Transverse colon (tissue), 4 donors: ENCODE measurements around the gene NBPF19.
"Not testable (repeated sequence)": the region's sequence is repeated elsewhere in the genome, so short reads cannot be mapped to it uniquely, and the experiment has no call there.

ENCODE experiments used
- POLR2A ChIP-seq: fragments of 450-650 bp; IDR thresholded peaks from one replicate; pipeline ENCODE4 v1.6.1; 2016; ENCODE audit warnings: antibody characterized with exemption, mild to moderate bottlenecking, moderate library complexity
- POLR2AphosphoS5 ChIP-seq, 3 donors: sonication (generic); formaldehyde crosslinking; IDR thresholded peaks; one replicate each; pipeline ENCODE4 v1.6.1; 2016; ENCODE audit warnings: antibody characterized with exemption in 3 of 3
- TF ChIP-seq, protein P1 (sequence below), 5 experiments: fragments of 200-600 bp in 3 of 5; fragments of 450-650 bp in 2 of 5; sonication (generic) in 3 of 5; IDR thresholded peaks; 1 replicate in 2 of 5; 2 replicates in 3 of 5; pipeline ENCODE4 v1.5.1; 2016 to 2017; ENCODE audit warnings: antibody characterized with exemption in 5 of 5, inconsistent platforms in 3 of 5, mild to moderate bottlenecking in 2 of 5, moderate library complexity in 1 of 5

DNA sequence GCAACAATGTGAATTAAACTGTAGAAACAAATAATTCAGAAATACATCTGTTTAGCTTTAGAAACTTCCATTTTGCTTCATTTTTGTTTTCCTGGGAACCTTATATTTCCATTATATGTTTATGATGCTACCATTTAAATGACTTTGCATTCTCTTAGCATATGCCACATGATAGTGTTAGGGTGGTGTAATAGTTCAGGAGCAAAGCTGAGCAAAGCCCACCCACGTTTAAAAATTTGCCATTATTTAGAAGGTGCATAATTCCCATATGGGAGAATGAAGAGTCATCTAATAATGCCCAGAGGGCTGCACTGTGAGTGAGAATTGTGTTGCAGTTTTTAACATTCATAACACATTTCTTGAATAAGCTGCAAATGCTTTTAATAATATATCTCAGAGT is 22.2 kb upstream of the NBPF19 start:
- TF ChIP-seq, protein P1, sequence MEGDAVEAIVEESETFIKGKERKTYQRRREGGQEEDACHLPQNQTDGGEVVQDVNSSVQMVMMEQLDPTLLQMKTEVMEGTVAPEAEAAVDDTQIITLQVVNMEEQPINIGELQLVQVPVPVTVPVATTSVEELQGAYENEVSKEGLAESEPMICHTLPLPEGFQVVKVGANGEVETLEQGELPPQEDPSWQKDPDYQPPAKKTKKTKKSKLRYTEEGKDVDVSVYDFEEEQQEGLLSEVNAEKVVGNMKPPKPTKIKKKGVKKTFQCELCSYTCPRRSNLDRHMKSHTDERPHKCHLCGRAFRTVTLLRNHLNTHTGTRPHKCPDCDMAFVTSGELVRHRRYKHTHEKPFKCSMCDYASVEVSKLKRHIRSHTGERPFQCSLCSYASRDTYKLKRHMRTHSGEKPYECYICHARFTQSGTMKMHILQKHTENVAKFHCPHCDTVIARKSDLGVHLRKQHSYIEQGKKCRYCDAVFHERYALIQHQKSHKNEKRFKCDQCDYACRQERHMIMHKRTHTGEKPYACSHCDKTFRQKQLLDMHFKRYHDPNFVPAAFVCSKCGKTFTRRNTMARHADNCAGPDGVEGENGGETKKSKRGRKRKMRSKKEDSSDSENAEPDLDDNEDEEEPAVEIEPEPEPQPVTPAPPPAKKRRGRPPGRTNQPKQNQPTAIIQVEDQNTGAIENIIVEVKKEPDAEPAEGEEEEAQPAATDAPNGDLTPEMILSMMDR (IDR thresholded peaks at IDR 0.05) = not testable (repeated sequence)
- not testable (repeated sequence) for TF ChIP-seq POLR2A; POLR2AphosphoS5 (IDR thresholded peaks at IDR 0.05)
